DND-41 (cell line): ENCODE results near the gene PDE1C.

Experiments used
- ATAC-seq: fragments of 200-7000 bp; cut with Tn5 transposase; 3 replicates; pipeline ENCODE4 v1.9.1; 2021; ENCODE audit warnings: low read depth; ENCODE audit not compliant: insufficient read depth
- DNase-seq: peaks from one replicate; pipeline ENCODE4 v3.0.0-alpha.2; 2020
- H2AFZ ChIP-seq: 2 replicates; pipeline ENCODE4 v1.6.0; 2012; ENCODE audit warnings: low read depth, low read length
- H3K27ac ChIP-seq: 2 replicates; pipeline ENCODE4 v1.5.1; 2012; ENCODE audit warnings: low read length, inconsistent platforms
- H3K27me3 ChIP-seq: fragments of 200-600 bp; sonication (generic); 2 replicates; pipeline ENCODE4 v1.6.0; 2012; ENCODE audit warnings: low read length, mild to moderate bottlenecking, inconsistent platforms; ENCODE audit not compliant: insufficient read depth, poor library complexity
- H3K36me3 ChIP-seq: 2 replicates; pipeline ENCODE4 v1.5.1; 2012; ENCODE audit warnings: low read length, inconsistent platforms; ENCODE audit not compliant: insufficient read depth
- H3K4me1 ChIP-seq: 2 replicates; pipeline ENCODE4 v1.5.1; 2012; ENCODE audit warnings: mild to moderate bottlenecking, low read length; ENCODE audit not compliant: insufficient read depth
- H3K4me2 ChIP-seq: 2 replicates; pipeline ENCODE4 v1.6.0; 2012; ENCODE audit warnings: mild to moderate bottlenecking, moderate library complexity, low read length, inconsistent platforms; ENCODE audit not compliant: insufficient read depth
- H3K4me3 ChIP-seq, 2 experiments: fragments of 200-600 bp in 1 of 2; shearing (Covaris generic) in 1 of 2; 2 replicates each; pipeline ENCODE4 v1.5.1; 2012 to 2016; ENCODE audit warnings: inconsistent platforms in 2 of 2, low read length in 2 of 2, mild to moderate bottlenecking in 2 of 2, low read depth in 1 of 2, moderate library complexity in 1 of 2
- H3K79me2 ChIP-seq: 2 replicates; pipeline ENCODE4 v1.6.0; 2012; ENCODE audit warnings: low read length, inconsistent platforms; ENCODE audit not compliant: insufficient read depth
- H3K9ac ChIP-seq: 2 replicates; pipeline ENCODE4 v1.6.0; 2012; ENCODE audit warnings: low read depth, mild to moderate bottlenecking, inconsistent platforms, low read length, moderate library complexity
- H3K9me3 ChIP-seq: 2 replicates; pipeline ENCODE4 v1.5.1; 2012; ENCODE audit warnings: low read length, moderate library complexity, mild to moderate bottlenecking, inconsistent platforms; ENCODE audit not compliant: insufficient read depth, severe bottlenecking
- H4K20me1 ChIP-seq: 2 replicates; pipeline ENCODE4 v1.6.0; 2012; ENCODE audit warnings: low read length; ENCODE audit not compliant: insufficient read depth
- EZH2 ChIP-seq: IDR thresholded peaks from 3 replicates; pipeline ENCODE4 v1.6.1; 2012; ENCODE audit warnings: borderline replicate concordance, low read depth, mild to moderate bottlenecking, moderate library complexity, low read length, inconsistent platforms; ENCODE audit not compliant: severe bottlenecking
- TF ChIP-seq, protein P1 (sequence below): IDR thresholded peaks from 2 replicates; pipeline ENCODE4 v1.5.1; 2012; ENCODE audit warnings: borderline replicate concordance, low read length, moderate library complexity, mild to moderate bottlenecking; ENCODE audit not compliant: poor library complexity, severe bottlenecking; ENCODE audit errors: extremely low read depth

PDE1C gene

DNA sequence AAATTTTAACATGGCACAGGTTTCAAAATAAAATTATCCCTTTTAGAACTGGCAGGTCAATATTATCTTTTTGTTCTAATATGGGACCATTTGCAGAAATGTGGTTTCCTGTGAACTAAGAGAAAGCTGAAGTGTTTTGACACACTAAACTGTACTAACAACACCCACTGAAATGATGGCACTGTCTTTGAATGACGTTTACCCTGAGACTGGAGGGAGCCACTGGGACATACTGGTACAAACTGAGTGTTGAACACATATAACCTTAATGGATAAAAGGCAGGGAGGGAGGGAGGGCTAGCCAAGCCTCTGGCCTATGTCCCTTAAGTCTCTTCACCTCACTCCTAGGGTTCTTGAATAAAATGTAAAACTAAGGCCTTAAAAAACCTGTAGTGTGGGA is 95.9 kb downstream of the PDE1C start:
- Histone ChIP-seq H4K20me1 (no peaks in the 10 kb centered on the region), H3K4me2 (no peak overlapping the region), H3K27me3 (no peaks in the 10 kb centered on the region), H2AFZ (no peak overlapping the region), H3K36me3 (no peaks in the 10 kb centered on the region), H3K9ac (no peak overlapping the region), H3K4me3 (no peak overlapping the region), H3K9me3 (no peaks in the 10 kb centered on the region), H3K27ac (no peak overlapping the region), H3K79me2 (no peaks in the 10 kb centered on the region), H3K4me1 (no peaks in the 10 kb centered on the region)
- TF ChIP-seq, protein P1, sequence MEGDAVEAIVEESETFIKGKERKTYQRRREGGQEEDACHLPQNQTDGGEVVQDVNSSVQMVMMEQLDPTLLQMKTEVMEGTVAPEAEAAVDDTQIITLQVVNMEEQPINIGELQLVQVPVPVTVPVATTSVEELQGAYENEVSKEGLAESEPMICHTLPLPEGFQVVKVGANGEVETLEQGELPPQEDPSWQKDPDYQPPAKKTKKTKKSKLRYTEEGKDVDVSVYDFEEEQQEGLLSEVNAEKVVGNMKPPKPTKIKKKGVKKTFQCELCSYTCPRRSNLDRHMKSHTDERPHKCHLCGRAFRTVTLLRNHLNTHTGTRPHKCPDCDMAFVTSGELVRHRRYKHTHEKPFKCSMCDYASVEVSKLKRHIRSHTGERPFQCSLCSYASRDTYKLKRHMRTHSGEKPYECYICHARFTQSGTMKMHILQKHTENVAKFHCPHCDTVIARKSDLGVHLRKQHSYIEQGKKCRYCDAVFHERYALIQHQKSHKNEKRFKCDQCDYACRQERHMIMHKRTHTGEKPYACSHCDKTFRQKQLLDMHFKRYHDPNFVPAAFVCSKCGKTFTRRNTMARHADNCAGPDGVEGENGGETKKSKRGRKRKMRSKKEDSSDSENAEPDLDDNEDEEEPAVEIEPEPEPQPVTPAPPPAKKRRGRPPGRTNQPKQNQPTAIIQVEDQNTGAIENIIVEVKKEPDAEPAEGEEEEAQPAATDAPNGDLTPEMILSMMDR, result no peak
- no peak for TF ChIP-seq EZH2
- DNase-seq (no peak), ATAC-seq (no peak)

DNA sequence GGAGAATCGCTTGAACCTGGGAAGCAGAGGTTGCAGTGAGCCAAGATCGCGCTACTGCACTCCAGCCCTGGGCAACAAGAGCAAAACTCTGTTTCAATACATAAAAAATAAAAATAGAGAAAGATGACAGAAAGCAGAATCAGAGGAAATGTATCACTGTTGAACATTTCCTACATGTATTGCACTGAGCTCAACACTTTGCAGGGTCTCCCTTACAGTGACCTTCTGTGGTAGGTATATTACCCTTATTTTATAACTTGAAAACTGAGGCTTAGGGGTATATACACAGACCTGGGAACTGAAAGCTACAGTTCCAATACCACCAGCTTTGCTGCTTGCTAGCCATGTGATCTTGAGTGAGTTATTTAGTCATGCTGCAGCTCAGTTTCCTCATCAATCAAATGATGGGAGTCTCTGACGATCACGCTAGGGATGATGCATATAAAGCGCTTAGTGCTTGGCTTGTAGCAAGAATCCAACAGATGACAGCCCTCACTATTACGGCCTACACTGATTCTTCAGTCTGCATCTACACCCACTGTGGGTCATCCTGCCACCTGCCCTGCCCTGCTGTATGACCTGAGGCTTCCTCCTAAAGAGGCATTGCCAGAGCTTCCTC is 99.0 kb downstream of the PDE1C start:
- Histone ChIP-seq H3K9me3 (no peaks in the 10 kb centered on the region), H3K79me2 (no peaks in the 10 kb centered on the region), H3K4me2 (no peak overlapping the region), H3K27me3 (no peaks in the 10 kb centered on the region), H2AFZ (no peak overlapping the region), H3K9ac (no peak overlapping the region), H3K4me1 (no peaks in the 10 kb centered on the region), H3K27ac (no peak overlapping the region), H3K36me3 (no peaks in the 10 kb centered on the region), H4K20me1 (no peaks in the 10 kb centered on the region), H3K4me3 (no peak overlapping the region)
- DNase-seq, result no peak
- TF ChIP-seq, protein P1, result no peak
- no peak for TF ChIP-seq EZH2
- no peak for ATAC-seq

DNA sequence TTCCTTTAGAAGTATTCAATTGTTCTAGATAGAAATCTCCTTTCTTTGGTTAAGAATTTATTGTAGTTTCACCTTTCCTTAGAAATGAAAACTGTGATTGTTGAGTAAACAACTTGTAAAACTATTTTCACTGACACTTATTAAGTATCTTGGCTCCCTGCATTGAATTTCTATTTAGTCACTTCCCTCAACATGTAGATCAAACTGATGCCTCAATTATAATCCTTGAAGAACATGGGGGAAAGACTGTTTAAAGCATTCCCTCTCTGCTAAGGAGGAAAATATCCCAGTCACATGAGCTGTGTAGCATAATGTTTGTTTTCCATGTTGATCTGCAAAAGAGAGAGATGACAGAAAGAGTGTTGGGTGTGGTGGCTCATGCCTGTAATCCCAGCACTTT is 99.7 kb downstream of the PDE1C start:
- ATAC-seq (no peak), DNase-seq (no peak)
- no peaks in the 10 kb centered on the region for H4K20me1 ChIP-seq
- no peaks in the 10 kb centered on the region for H3K36me3 ChIP-seq
- no peaks in the 10 kb centered on the region for H3K9me3 ChIP-seq
- no peaks in the 10 kb centered on the region for H3K4me1 ChIP-seq
- H3K4me2 ChIP-seq, result no peak overlapping the region
- H3K27me3 ChIP-seq, result no peaks in the 10 kb centered on the region
- no peak overlapping the region for H2AFZ ChIP-seq
- H3K9ac ChIP-seq, result no peak overlapping the region
- no peaks in the 10 kb centered on the region for H3K79me2 ChIP-seq
- no peak overlapping the region for H3K27ac ChIP-seq
- H3K4me3 ChIP-seq, result no peak overlapping the region
- no peak for TF ChIP-seq EZH2
- TF ChIP-seq, protein P1, result no peak
